ENCODE results near the gene SETD6. TPM values are rescaled to one million over a fixed set of nuclear protein-coding genes. Genes with fewer than 3 reads are reported as not detected.

The SETD6 gene
- total and polyA plus RNA-seq, 2 of the 8 experiments (the other 6 are each of a cell fraction or from before 2014, with no cell fraction given) = 25.3 to 40.5 TPM

- 80% methylated on average over 3 of the region's 3 CpGs; no CpG with 5 or more reads in 1 of the 2 experiments for WGBS, 2 experiments (ENCODE audit: extremely low coverage in 1 of 2, insufficient coverage in 1 of 2, insufficient read length in 1 of 2, insufficient replicate concordance in 2 of 2, low coverage in 1 of 2, low lambda C conversion rate in 2 of 2, missing lambda C conversion rate in 1 of 2)
- H3K23ac ChIP-seq (ENCODE audit: insufficient read length) = no peak overlapping the region
- H3K27me3 ChIP-seq (replicated peaks in 1 of 4; ENCODE audit: control insufficient read depth in 3 of 4, extremely low read depth in 1 of 4, insufficient read depth in 3 of 4, low read length in 3 of 4) = no peaks in the 10 kb centered on the region; a peak in 2 of 7 replicates
- H3K79me2 ChIP-seq (ENCODE audit: control insufficient read depth in 1 of 2, insufficient read depth in 2 of 2, low read length in 2 of 2) = no peaks in the 10 kb centered on the region
- H2BK12ac ChIP-seq (ENCODE audit: low read depth, low read length) = no peak overlapping the region
- H3K4me3 ChIP-seq (ENCODE audit: extremely low read depth in 1 of 4, insufficient read depth in 2 of 4, low read depth in 3 of 4, low read length in 4 of 4) = no peak overlapping the region
- no peak overlapping the region for H3K14ac ChIP-seq (ENCODE audit: insufficient read length)
- H2BK5ac ChIP-seq (ENCODE audit: low read depth, low read length) = no peak overlapping the region
- H3K56ac ChIP-seq (replicated peaks; ENCODE audit: insufficient read length, low read depth, low read length) = no peak overlapping the region
- POLR2A ChIA-PET (ENCODE audit: partially characterized antibody) = no interaction called here
- H2AFZ ChIP-seq (ENCODE audit: low read length) = no peak overlapping the region
- no peak overlapping the region for H3K9ac ChIP-seq (replicated peaks in 1 of 4; ENCODE audit: extremely low read depth in 1 of 4, low read depth in 3 of 4, low read length in 3 of 4)
- H3K4me1 ChIP-seq (replicated peaks in 1 of 4; ENCODE audit: control insufficient read depth in 3 of 4, insufficient read depth in 4 of 4, low read length in 3 of 4) = peaks cover 0 to 6% (median under 1%) of the 10 kb centered on the region in 4 experiments; a peak in 3 of 7 replicates
- H3K9me3 ChIP-seq (ENCODE audit: insufficient read depth in 2 of 2, low read depth in 1 of 2, low read length in 1 of 2) = no peaks in the 10 kb centered on the region
- CTCF ChIA-PET (ENCODE audit: partially characterized antibody) = interaction anchor here (0.6 to 7.2 kb wide), 22 partner anchors 11 to 836 kb away, joined by 3 to 94 read pairs (median 5); partner anchors contain the start of genes GINS3 and NDRG4
- FAIRE-seq (no peak), DNase-seq (ENCODE audit: low read depth in 1 of 2, low spot score in 2 of 2) (no peak)
- H3K18ac ChIP-seq (ENCODE audit: extremely low read depth, low read length) = no peak overlapping the region
- no peaks in the 10 kb centered on the region for H3K36me3 ChIP-seq (ENCODE audit: control insufficient read depth in 2 of 4, insufficient read depth in 4 of 4, low read length in 3 of 4)
- H3K27ac ChIP-seq (ENCODE audit: low read depth, low read length) = no peak overlapping the region
- H3K4me2 ChIP-seq (ENCODE audit: insufficient read depth in 1 of 2, low read depth in 2 of 2, low read length in 2 of 2) = no peak overlapping the region
- H2BK15ac ChIP-seq (ENCODE audit: low read length) = no peak overlapping the region
- H2BK20ac ChIP-seq (ENCODE audit: low read length) = 0 out of 2 replicates have a peak overlapping the region, but pooled peaks have one; percentile 32
- H3K23me2 ChIP-seq (ENCODE audit: low read depth, low read length) = no peaks in the 10 kb centered on the region
- no peak overlapping the region for H3K4ac ChIP-seq (replicated peaks; ENCODE audit: insufficient read length, low read depth, low read length)
- no peak overlapping the region for H2AK5ac ChIP-seq (ENCODE audit: low read depth, low read length)
- no peak overlapping the region for H4K91ac ChIP-seq (replicated peaks; ENCODE audit: insufficient read length, low read length)
- H2BK120ac ChIP-seq (replicated peaks; ENCODE audit: low read depth, low read length) = no peak overlapping the region
- no peaks in the 10 kb centered on the region for H3K79me1 ChIP-seq (ENCODE audit: low read depth, low read length)
- no peaks in the 10 kb centered on the region for H4K20me1 ChIP-seq (replicated peaks in 1 of 2; ENCODE audit: control insufficient read depth in 1 of 2, insufficient read depth in 2 of 2, low read length in 2 of 2)
- H4K5ac ChIP-seq (ENCODE audit: insufficient read length, low read depth, low read length) = no peak overlapping the region
- H4K8ac ChIP-seq (ENCODE audit: extremely low read depth, insufficient read depth, low read length) = peak overlapping the region; percentile 16; the same call in 1 of the 2 replicates
Measured at GRCh38 chr16:58488531-58488930, 26.8 kb upstream of the SETD6 start.
